H1 (cell line): ENCODE data around the gene MRPS9. TPM values are rescaled to one million over a fixed set of nuclear protein-coding genes. Genes with fewer than 3 reads are reported as not detected.
A peak's percentile ranks its signal among the peaks of the same experiment; 100 is the strongest.

Experiments used
- CTCF ChIA-PET: fragments of 300-600 bp; sonication (Branson Sonifier 250); formaldehyde crosslinking; loops from one replicate; lab custom pipeline; 2021; ENCODE audit not compliant: partially characterized antibody; lab: Charles Lee
- POLR2A ChIA-PET: fragments of 300-600 bp; sonication (Branson Sonifier 250); formaldehyde crosslinking; loops from one replicate; lab custom pipeline; 2021; ENCODE audit warnings: inconsistent platforms; ENCODE audit not compliant: partially characterized antibody; lab: Charles Lee
- DNase-seq, 2 experiments: peaks; one replicate each; pipeline versions ENCODE4 v3.0.0 to v3.0.0-alpha.2; 2010 to 2022; ENCODE audit warnings: low spot score in 2 of 2, low read depth in 1 of 2, mixed read lengths in 1 of 2
- FAIRE-seq: peaks from 2 replicates; lab custom pipeline; 2011; peaks lifted over from hg19 to GRCh38; lab: Jason Lieb, UNC
- H2AFZ ChIP-seq: 2 replicates; pipeline ENCODE4 v1.8.1; 2012; ENCODE audit warnings: low read length, inconsistent platforms
- H2AK5ac ChIP-seq: 2 replicates; pipeline ENCODE4 v1.6.1; 2013; ENCODE audit warnings: low read depth, low read length
- H2BK120ac ChIP-seq: replicated peaks from 2 replicates; pipeline ENCODE3; 2013; ENCODE audit warnings: low read depth, low read length, inconsistent platforms
- H2BK12ac ChIP-seq: 2 replicates; pipeline ENCODE4 v1.6.1; 2013; ENCODE audit warnings: low read depth, low read length
- H2BK15ac ChIP-seq: 2 replicates; pipeline ENCODE4 v1.6.1; 2013; ENCODE audit warnings: low read length
- H2BK20ac ChIP-seq: 2 replicates; pipeline ENCODE4 v1.6.1; 2013; ENCODE audit warnings: low read length
- H2BK5ac ChIP-seq: 2 replicates; pipeline ENCODE4 v1.6.1; 2013; ENCODE audit warnings: low read depth, low read length
- H3K14ac ChIP-seq: 2 replicates; pipeline ENCODE4 v1.6.1; 2013; ENCODE audit warnings: inconsistent platforms; ENCODE audit not compliant: insufficient read length
- H3K18ac ChIP-seq: 2 replicates; pipeline ENCODE4 v1.6.1; 2013; ENCODE audit warnings: low read length; ENCODE audit errors: extremely low read depth
- H3K23ac ChIP-seq: 2 replicates; pipeline ENCODE4 v1.6.1; 2013; ENCODE audit warnings: inconsistent platforms; ENCODE audit not compliant: insufficient read length
- H3K23me2 ChIP-seq: 2 replicates; pipeline ENCODE4 v1.6.1; 2013; ENCODE audit warnings: low read depth, low read length
- H3K27ac ChIP-seq: 2 replicates; pipeline ENCODE4 v1.6.1; 2011; ENCODE audit warnings: low read depth, low read length, inconsistent platforms
- H3K27me3 ChIP-seq, 4 experiments: replicated peaks in 1 of 4; 1 replicate in 1 of 4; 2 replicates in 3 of 4; pipeline versions ENCODE4 v1.6.1 to v1.8.1; 2011 to 2013; ENCODE audit warnings: low read length in 3 of 4, mild to moderate bottlenecking in 3 of 4, inconsistent platforms in 2 of 4, mixed read lengths in 2 of 4, moderate library complexity in 1 of 4; ENCODE audit not compliant: control insufficient read depth in 3 of 4, insufficient read depth in 3 of 4; ENCODE audit errors: extremely low read depth in 1 of 4
- H3K36me3 ChIP-seq, 4 experiments: 2 replicates each; pipeline versions ENCODE4 v1.6.1 to v1.8.1; 2011 to 2013; ENCODE audit warnings: mild to moderate bottlenecking in 4 of 4, low read length in 3 of 4, moderate library complexity in 2 of 4, control low read depth in 1 of 4, inconsistent platforms in 1 of 4; ENCODE audit not compliant: insufficient read depth in 4 of 4, control insufficient read depth in 2 of 4
- H3K4ac ChIP-seq: replicated peaks from 2 replicates; pipeline ENCODE3; 2013; ENCODE audit warnings: low read length, low read depth, mixed read lengths, inconsistent platforms; ENCODE audit not compliant: insufficient read length
- H3K4me1 ChIP-seq, 4 experiments: replicated peaks in 1 of 4; 1 replicate in 1 of 4; 2 replicates in 3 of 4; pipeline versions ENCODE4 v1.6.1 to v1.8.1; 2011 to 2013; ENCODE audit warnings: low read length in 3 of 4, inconsistent platforms in 2 of 4, mixed read lengths in 1 of 4; ENCODE audit not compliant: insufficient read depth in 4 of 4, control insufficient read depth in 3 of 4
- H3K4me2 ChIP-seq, 2 experiments: 2 replicates each; pipeline versions ENCODE4 v1.6.1 to v1.8.1; 2011 to 2013; ENCODE audit warnings: low read depth in 2 of 2, low read length in 2 of 2, control low read depth in 1 of 2, inconsistent platforms in 1 of 2, mild to moderate bottlenecking in 1 of 2; ENCODE audit not compliant: insufficient read depth in 1 of 2
- H3K4me3 ChIP-seq, 4 experiments: fragments of 200-600, 300-600 bp in 1 of 4; sonication (generic), shearing (Covaris generic), sonication (Bioruptor Twin) in 1 of 4; 2 replicates each; pipeline versions ENCODE4 v1.5.1 to v1.8.1; 2011 to 2016; ENCODE audit warnings: low read length in 4 of 4, low read depth in 3 of 4, control low read depth in 2 of 4, inconsistent platforms in 2 of 4, mild to moderate bottlenecking in 2 of 4, mixed read lengths in 1 of 4, moderate library complexity in 1 of 4; ENCODE audit not compliant: insufficient read depth in 2 of 4; ENCODE audit errors: extremely low read depth in 1 of 4
- H3K56ac ChIP-seq: replicated peaks from 2 replicates; pipeline ENCODE3; 2013; ENCODE audit warnings: low read depth, mild to moderate bottlenecking, mixed read lengths, low read length, inconsistent platforms; ENCODE audit not compliant: insufficient read length
- H3K79me1 ChIP-seq: 2 replicates; pipeline ENCODE4 v1.6.1; 2013; ENCODE audit warnings: low read depth, low read length, control low read depth
- H3K79me2 ChIP-seq, 2 experiments: 2 replicates each; pipeline versions ENCODE4 v1.6.1 to v1.8.1; 2012 to 2013; ENCODE audit warnings: low read length in 2 of 2, mild to moderate bottlenecking in 2 of 2, inconsistent platforms in 1 of 2; ENCODE audit not compliant: insufficient read depth in 2 of 2, control insufficient read depth in 1 of 2
- H3K9ac ChIP-seq, 4 experiments: replicated peaks in 1 of 4; 1 replicate in 1 of 4; 2 replicates in 3 of 4; pipeline versions ENCODE4 v1.6.1 to v1.8.1; 2011 to 2013; ENCODE audit warnings: low read depth in 3 of 4, low read length in 3 of 4, control low read depth in 2 of 4, mild to moderate bottlenecking in 2 of 4, moderate library complexity in 2 of 4, inconsistent platforms in 1 of 4; ENCODE audit errors: extremely low read depth in 1 of 4
- H3K9me3 ChIP-seq, 2 experiments: 2 replicates each; pipeline versions ENCODE4 v1.6.1 to v1.8.1; 2012 to 2013; ENCODE audit warnings: mild to moderate bottlenecking in 2 of 2, moderate library complexity in 2 of 2, control low read depth in 1 of 2, inconsistent platforms in 1 of 2, low read depth in 1 of 2, low read length in 1 of 2, mixed read lengths in 1 of 2; ENCODE audit not compliant: insufficient read depth in 2 of 2
- H4K20me1 ChIP-seq, 2 experiments: replicated peaks in 1 of 2; 2 replicates each; pipeline versions ENCODE3 to v1.8.1; 2011 to 2013; ENCODE audit warnings: inconsistent platforms in 2 of 2, low read length in 2 of 2, mild to moderate bottlenecking in 1 of 2; ENCODE audit not compliant: insufficient read depth in 2 of 2, control insufficient read depth in 1 of 2
- H4K5ac ChIP-seq: 2 replicates; pipeline ENCODE4 v1.6.1; 2013; ENCODE audit warnings: low read length, low read depth, mixed read lengths, inconsistent platforms; ENCODE audit not compliant: insufficient read length
- H4K8ac ChIP-seq: 2 replicates; pipeline ENCODE4 v1.8.0; 2013; ENCODE audit warnings: mild to moderate bottlenecking, moderate library complexity, low read length, inconsistent platforms; ENCODE audit not compliant: insufficient read depth; ENCODE audit errors: extremely low read depth
- H4K91ac ChIP-seq: replicated peaks from 2 replicates; pipeline ENCODE3; 2013; ENCODE audit warnings: low read length, mixed read lengths, inconsistent platforms; ENCODE audit not compliant: insufficient read length
- BACH1 ChIP-seq: IDR thresholded peaks from 2 replicates; pipeline ENCODE4 v1.6.1; 2012; ENCODE audit warnings: low read length, improper control_type of control experiment
- CBX8 ChIP-seq: fragments of 300-800, 300-1000 bp; sonication (generic); IDR thresholded peaks from 2 replicates; pipeline ENCODE4 v1.7.1; 2016; ENCODE audit warnings: low read depth, low read length, borderline replicate concordance
- CEBPB ChIP-seq: IDR thresholded peaks from 2 replicates; pipeline ENCODE4 v1.6.1; 2012; ENCODE audit warnings: low read depth, low read length
- CHD2 ChIP-seq: IDR thresholded peaks from 2 replicates; pipeline ENCODE4 v1.6.1; 2012; ENCODE audit warnings: low read length, improper control_type of control experiment
- FOSL1 ChIP-seq: IDR thresholded peaks from 2 replicates; pipeline ENCODE4 v1.6.1; 2011; ENCODE audit warnings: mild to moderate bottlenecking, low read depth, low read length, moderate library complexity; ENCODE audit not compliant: insufficient read depth
- JUN ChIP-seq: IDR thresholded peaks from 2 replicates; pipeline ENCODE4 v1.6.1; 2011; ENCODE audit warnings: low read depth, mild to moderate bottlenecking, improper control_type of control experiment, low read length
- NANOG ChIP-seq: IDR thresholded peaks from 2 replicates; pipeline ENCODE4 v1.6.1; 2011; ENCODE audit warnings: low read length, low read depth, mild to moderate bottlenecking, inconsistent platforms; ENCODE audit not compliant: insufficient read depth, poor library complexity, severe bottlenecking
- PHF8 ChIP-seq: fragments of 200-600 bp; sonication (generic); conservative IDR thresholded peaks from 2 replicates; pipeline ENCODE4 v1.7.1; 2012; ENCODE audit warnings: low read depth, mild to moderate bottlenecking, inconsistent platforms, low read length, moderate library complexity
- POLR2A ChIP-seq, 2 experiments: IDR thresholded peaks; 1 replicate in 1 of 2; 2 replicates in 1 of 2; pipeline ENCODE4 v1.6.1; 2011; ENCODE audit warnings: low read depth in 2 of 2, low read length in 2 of 2, mild to moderate bottlenecking in 2 of 2; ENCODE audit errors: control extremely low read depth in 1 of 2
- POLR2AphosphoS5 ChIP-seq: IDR thresholded peaks from 2 replicates; pipeline ENCODE4 v1.6.1; 2011; ENCODE audit warnings: low read depth, low read length
- RBBP5 ChIP-seq: IDR thresholded peaks from 2 replicates; pipeline ENCODE4 v1.7.1; 2012; ENCODE audit warnings: low read depth, mild to moderate bottlenecking, inconsistent platforms, low read length, moderate library complexity, borderline replicate concordance
- SIX5 ChIP-seq: IDR thresholded peaks from 2 replicates; pipeline ENCODE4 v1.6.1; 2011; ENCODE audit warnings: mild to moderate bottlenecking, low read depth, low read length
- TBP ChIP-seq: IDR thresholded peaks from 2 replicates; pipeline ENCODE4 v1.6.1; 2011; ENCODE audit warnings: low read depth, low read length, improper control_type of control experiment
- YY1 ChIP-seq: IDR thresholded peaks from 2 replicates; pipeline ENCODE4 v1.6.1; 2011; ENCODE audit warnings: low read depth, mild to moderate bottlenecking, low read length
- WGBS, 2 experiments: shearing (Covaris generic) in 1 of 2; methylation state at CpG; one replicate each; pipeline versions ENCODE4 v1.1.6 to v1.1.7; 2013 to 2015; ENCODE audit warnings: low lambda C conversion rate in 2 of 2, mixed read lengths in 2 of 2, inconsistent platforms in 1 of 2, low coverage in 1 of 2, missing lambda C conversion rate in 1 of 2; ENCODE audit not compliant: insufficient replicate concordance in 2 of 2, insufficient coverage in 1 of 2, insufficient read length in 1 of 2; ENCODE audit errors: extremely low coverage in 1 of 2, missing lambda C conversion rate in 1 of 2; 5-methylcytosine and 5-hydroxymethylcytosine counted together
- polyA plus RNA-seq, 7 experiments: library from polyadenylated mRNA; depleted of rRNA in 3 of 7; stranded (reverse) in 5 of 7; unstranded in 2 of 7; fragments of >200 nt in 5 of 7; fragments of 200-250 nt in 2 of 7; gene quantifications; 1 replicate in 5 of 7; 2 replicates in 1 of 7; 4 replicates in 1 of 7; pipeline versions ENCODE4 v1.2.1 to v1.2.3, GENCODE V29; 2011 to 2013; ENCODE audit warnings: missing spikeins in 2 of 7, mixed read lengths in 2 of 7
- total RNA-seq: library from RNA; stranded (reverse); fragmentation: NEBNext Ultra II Directional; extraction: Animal tissue kit (Norgen Biotek cat#: 25700); gene quantifications from 2 replicates; pipeline ENCODE4 v1.2.1, GENCODE V29; 2021
- TF ChIP-seq, protein P1 (sequence below): IDR thresholded peaks from 2 replicates; pipeline ENCODE4 v1.6.1; 2012; ENCODE audit warnings: inconsistent platforms

Gene MRPS9
- total and polyA plus RNA-seq, 2 of the 8 experiments (the other 6 are each of a cell fraction or from before 2014, with no cell fraction given): 36.2 to 71.0 TPM

DNA sequence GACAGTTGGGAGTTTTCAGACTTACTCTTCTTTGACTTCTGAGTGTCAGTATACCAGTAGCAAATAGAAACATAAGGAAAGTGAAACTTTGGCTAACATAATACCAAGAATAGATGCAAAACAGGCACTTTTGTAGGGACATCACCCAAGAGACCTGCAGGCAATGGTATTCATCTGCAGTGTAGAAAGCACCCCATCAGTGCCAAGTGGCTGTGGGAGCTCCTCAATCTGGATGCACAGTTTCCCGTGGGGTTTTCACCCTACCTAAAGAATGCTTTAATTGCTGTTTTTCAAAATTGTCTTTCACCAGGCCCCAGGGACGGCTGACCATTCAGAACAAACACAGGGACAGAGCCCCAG, 107.1 kb downstream of the MRPS9 start:
- whole genome bisulfite sequencing, 2 experiments: 90% methylated on average over 2 of the region's 2 CpGs; no CpG with 5 or more reads in 1 of the 2 experiments
- H3K4me2 ChIP-seq: peak overlapping the region; percentile 53 to 84; a peak in 1 of 4 replicates
- TF ChIP-seq YY1 (no peak), CHD2 (no peak), BACH1 (no peak), CBX8 (no peak), POLR2A (IDR thresholded peaks at IDR 0.05; ENCODE audit: control extremely low read depth in 1 of 2, low read depth in 2 of 2, low read length in 2 of 2) (no peak), CEBPB (no peak), JUN (no peak), POLR2AphosphoS5 (no peak), NANOG (no peak), SIX5 (no peak), PHF8 (no peak), TBP (no peak), RBBP5 (no peak), FOSL1 (no peak)
- TF ChIP-seq, protein P1, sequence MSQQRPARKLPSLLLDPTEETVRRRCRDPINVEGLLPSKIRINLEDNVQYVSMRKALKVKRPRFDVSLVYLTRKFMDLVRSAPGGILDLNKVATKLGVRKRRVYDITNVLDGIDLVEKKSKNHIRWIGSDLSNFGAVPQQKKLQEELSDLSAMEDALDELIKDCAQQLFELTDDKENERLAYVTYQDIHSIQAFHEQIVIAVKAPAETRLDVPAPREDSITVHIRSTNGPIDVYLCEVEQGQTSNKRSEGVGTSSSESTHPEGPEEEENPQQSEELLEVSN: no peak

More for the DNA sequence above, 107.1 kb downstream of the MRPS9 start:
- H3K4me1 ChIP-seq: peaks cover 0 to 5% (median 2%) of the 10 kb centered on the region in 4 experiments; a peak in 3 of 7 replicates
- H2BK120ac ChIP-seq: no peak overlapping the region
- H3K23me2 ChIP-seq: peaks cover 2% of the 10 kb centered on the region; the same call in 1 of the 2 replicates
- H3K36me3 ChIP-seq: no peaks in the 10 kb centered on the region
- no peak overlapping the region for H2BK12ac ChIP-seq
- H2AK5ac ChIP-seq: no peak overlapping the region
- ChIA-PET CTCF (interaction anchor here (0.7 to 7.6 kb wide), 7 partner anchors 11 to 94 kb away, joined by 3 to 65 read pairs (median 4); no protein-coding TSS in a partner anchor), POLR2A (interaction anchor here (1.0 kb wide), 1 partner anchor 41 kb away, joined by 4 read pairs; no protein-coding TSS in a partner anchor)
- no peak overlapping the region for H3K4ac ChIP-seq
- H4K20me1 ChIP-seq: no peaks in the 10 kb centered on the region
- no peak overlapping the region for H4K8ac ChIP-seq
- H2BK5ac ChIP-seq: no peak overlapping the region
- no peak overlapping the region for H3K14ac ChIP-seq
- no peak overlapping the region for H3K18ac ChIP-seq
- no peaks in the 10 kb centered on the region for H3K79me2 ChIP-seq
- no peak for FAIRE-seq
- no peak overlapping the region for H3K27ac ChIP-seq
- no peak overlapping the region for H3K23ac ChIP-seq
- H3K79me1 ChIP-seq: no peaks in the 10 kb centered on the region
- DNase-seq: no peak
- H4K5ac ChIP-seq: no peak overlapping the region
- H3K9ac ChIP-seq: no peak overlapping the region
- H3K4me3 ChIP-seq: peak overlapping the region in 2 of 4 experiments; percentile 61 to 74; a peak in 4 of 8 replicates
- H2AFZ ChIP-seq: no peak overlapping the region
- peaks cover 0 to 3% (median 0%) of the 10 kb centered on the region in 4 experiments; a peak in 1 of 7 replicates for H3K27me3 ChIP-seq
- no peak overlapping the region for H2BK15ac ChIP-seq
- no peaks in the 10 kb centered on the region for H3K9me3 ChIP-seq
- no peak overlapping the region for H3K56ac ChIP-seq
- H2BK20ac ChIP-seq: no peak overlapping the region
- no peak overlapping the region for H4K91ac ChIP-seq
